Measurements from ENCODE around the gene CYSRT1. TPM values are rescaled to one million over a fixed set of nuclear protein-coding genes. Genes with fewer than 3 reads are reported as not detected.
A peak's percentile ranks its signal among the peaks of the same experiment; 100 is the strongest.

The CYSRT1 gene
- total RNA-seq, 1 experiment from 2014 or later, result 1.0 TPM

- H3K4me1 Mint-ChIP-seq, result peaks cover 6 to 16% of the 10 kb centered on the region in 2 experiments
- no CpG with 5 or more reads among the region's 15 CpGs for WGBS (ENCODE audit: extremely low coverage, insufficient read length, low lambda C conversion rate)
- Histone ChIP-seq H3K79me1 (ENCODE audit: insufficient read depth, low read depth, low read length, poor library complexity, severe bottlenecking) (peaks cover 5% of the 10 kb centered on the region), H2BK5ac (ENCODE audit: insufficient read length, low read length) (no peak overlapping the region), H3K4me2 (ENCODE audit: insufficient read depth, insufficient read length, low read length) (peak overlapping the region; percentile 68), H3T11ph (ENCODE audit: low read length) (no peak overlapping the region), H3K56ac (ENCODE audit: insufficient read length, low read depth, low read length) (no peak overlapping the region), H4K20me1 (ENCODE audit: control insufficient read depth, insufficient read depth, insufficient read length) (no peaks in the 10 kb centered on the region), H2BK120ac (ENCODE audit: low read depth, low read length, poor library complexity, severe bottlenecking) (no peak overlapping the region), H3K4me1 (ENCODE audit: insufficient read depth, low read length) (no peaks in the 10 kb centered on the region), H3K79me2 (ENCODE audit: insufficient read depth, low read length) (peaks cover 6% of the 10 kb centered on the region; the same call in 1 of the 2 replicates), H4K5ac (ENCODE audit: insufficient read length, low read depth, low read length) (no peak overlapping the region), H3K4ac (ENCODE audit: low read depth, low read length) (no peak overlapping the region), H2AFZ (ENCODE audit: low read length) (no peak overlapping the region), H4K91ac (ENCODE audit: insufficient read length, low read depth, low read length) (no peak overlapping the region), H2AK5ac (ENCODE audit: insufficient read length, low read length) (no peak overlapping the region), H3K27me3 (ENCODE audit: insufficient read depth, low read length) (no peaks in the 10 kb centered on the region), H3K14ac (ENCODE audit: insufficient read depth, low read length) (no peak overlapping the region), H2BK12ac (ENCODE audit: insufficient read length, low read depth, low read length) (no peak overlapping the region), H3K23me2 (ENCODE audit: insufficient read length, low read depth, low read length, poor library complexity, severe bottlenecking) (peaks cover 14% of the 10 kb centered on the region), H2BK15ac (ENCODE audit: low read depth, low read length) (no peak overlapping the region), H2BK20ac (ENCODE audit: low read depth, low read length, poor library complexity, severe bottlenecking) (no peak overlapping the region), H3K23ac (ENCODE audit: insufficient read length, low read depth, low read length) (no peak overlapping the region), H4K8ac (replicated peaks; ENCODE audit: insufficient read length, low read depth, low read length) (no peak overlapping the region), H3K9ac (ENCODE audit: extremely low read depth, insufficient read length, low read length) (peak overlapping the region; percentile 43), H3K18ac (ENCODE audit: insufficient read length, low read depth, low read length) (no peak overlapping the region), H3K9me3 (ENCODE audit: control insufficient read depth, low read depth, low read length) (no peaks in the 10 kb centered on the region), H3K27ac (ENCODE audit: insufficient read length, low read depth, low read length) (no peak overlapping the region)
- peak overlapping the region in 1 of 3 experiments; percentile 18; a peak in 1 of 7 replicates for H3K27ac Mint-ChIP-seq
- H3K9me3 Mint-ChIP-seq, result no peaks in the 10 kb centered on the region; a peak in 1 of 5 replicates
- peak overlapping the region; percentile 84 to 91 for H3K4me3 Mint-ChIP-seq
- DNase-seq, result no peak
- TF ChIP-seq, protein P1, sequence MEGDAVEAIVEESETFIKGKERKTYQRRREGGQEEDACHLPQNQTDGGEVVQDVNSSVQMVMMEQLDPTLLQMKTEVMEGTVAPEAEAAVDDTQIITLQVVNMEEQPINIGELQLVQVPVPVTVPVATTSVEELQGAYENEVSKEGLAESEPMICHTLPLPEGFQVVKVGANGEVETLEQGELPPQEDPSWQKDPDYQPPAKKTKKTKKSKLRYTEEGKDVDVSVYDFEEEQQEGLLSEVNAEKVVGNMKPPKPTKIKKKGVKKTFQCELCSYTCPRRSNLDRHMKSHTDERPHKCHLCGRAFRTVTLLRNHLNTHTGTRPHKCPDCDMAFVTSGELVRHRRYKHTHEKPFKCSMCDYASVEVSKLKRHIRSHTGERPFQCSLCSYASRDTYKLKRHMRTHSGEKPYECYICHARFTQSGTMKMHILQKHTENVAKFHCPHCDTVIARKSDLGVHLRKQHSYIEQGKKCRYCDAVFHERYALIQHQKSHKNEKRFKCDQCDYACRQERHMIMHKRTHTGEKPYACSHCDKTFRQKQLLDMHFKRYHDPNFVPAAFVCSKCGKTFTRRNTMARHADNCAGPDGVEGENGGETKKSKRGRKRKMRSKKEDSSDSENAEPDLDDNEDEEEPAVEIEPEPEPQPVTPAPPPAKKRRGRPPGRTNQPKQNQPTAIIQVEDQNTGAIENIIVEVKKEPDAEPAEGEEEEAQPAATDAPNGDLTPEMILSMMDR (conservative IDR thresholded peaks at IDR 0.05), result no peak
- H3K36me3 Mint-ChIP-seq (ENCODE audit: insufficient read depth in 1 of 3, low read depth in 3 of 3), result peaks cover 16 to 27% (median 25%) of the 10 kb centered on the region in 3 experiments; a peak in 6 of 7 replicates
- H3K27me3 Mint-ChIP-seq (ENCODE audit: low read depth), result no peaks in the 10 kb centered on the region
These were observed 31.4 kb downstream of the CYSRT1 start for GRCh38 chr9:137256362-137256761.

Data from H9 (cell line).